Ovary (tissue), 9 donors: Measurements from ENCODE around the gene DCAF8. TPM values are rescaled to one million over a fixed set of nuclear protein-coding genes. Genes with fewer than 3 reads are reported as not detected.
A peak's percentile ranks its signal among the peaks of the same experiment; 100 is the strongest.

Experiments
- DNase-seq, 5 donors: peaks; one replicate each; pipeline ENCODE4 v3.0.0-alpha.2; 2019 to 2020
- H3K27ac ChIP-seq, 2 donors: fragments of 200-600 bp; one replicate each; pipeline versions ENCODE4 v1.5.1 to v1.8.0; 2019 to 2022
- H3K27me3 ChIP-seq: fragments of 200-600 bp; one replicate; pipeline ENCODE4 v1.8.0; 2022
- H3K36me3 ChIP-seq: fragments of 200-600 bp; sonication (generic); one replicate; pipeline ENCODE4 v1.5.1; 2019
- H3K4me1 ChIP-seq: one replicate; pipeline ENCODE4 v1.8.1; 2013; ENCODE audit warnings: mild to moderate bottlenecking, moderate library complexity; ENCODE audit not compliant: insufficient read depth
- H3K4me3 ChIP-seq: fragments of 200-600 bp; sonication (generic); one replicate; pipeline ENCODE4 v1.5.1; 2017
- H3K9me3 ChIP-seq, 2 donors: fragments of 200-600 bp in 1 of 2; sonication (generic) in 1 of 2; one replicate each; pipeline versions ENCODE4 v1.5.1 to v1.8.1; 2013 to 2019; ENCODE audit warnings: mild to moderate bottlenecking in 1 of 2, moderate library complexity in 1 of 2
- EP300 ChIP-seq: sonication (generic); formaldehyde crosslinking; IDR thresholded peaks from one replicate; pipeline ENCODE4 v1.6.1; 2017; ENCODE audit warnings: antibody characterized with exemption
- POLR2A ChIP-seq: fragments of 450-650 bp; IDR thresholded peaks from one replicate; pipeline ENCODE4 v1.6.1; 2017; ENCODE audit warnings: antibody characterized with exemption, mild to moderate bottlenecking, moderate library complexity
- WGBS, 3 donors: extraction: QIAGEN DNeasy Blood & Tissue Kit in 1 of 3; methylation state at CpG; one replicate each; pipeline versions ENCODE4 v1.1.5 to v1.1.7; 2013 to 2017; 5-methylcytosine and 5-hydroxymethylcytosine counted together
- intact Hi-C, 4 donors: fragments of 100-400 bp; cut with DNase I; formaldehyde crosslinking; loops; one replicate each; pipeline versions ENCODE4 v1.11.0 to v1.15.1; 2022 to 2023
- polyA plus RNA-seq, 2 donors: library from polyadenylated mRNA; stranded (reverse); fragments of 200-250 nt in 1 of 2; fragments of 350-450 nt in 1 of 2; fragmentation: Illumina TruSeq in 1 of 2; extraction: RNeasy Lipid Tissue Mini Kit (QIAGEN cat#74804) in 1 of 2; gene quantifications; one replicate each; pipeline ENCODE4 v1.2.3, GENCODE V29; 2013 to 2014
- total RNA-seq, 7 donors: library from RNA; depleted of rRNA in 2 of 7; stranded (reverse); fragments of >200 nt in 2 of 7; fragmentation: NEBNext Ultra II Directional in 3 of 7; extraction: Animal tissue kit (Norgen Biotek cat#: 25700) in 3 of 7; gene quantifications; one replicate each; pipeline versions ENCODE4 v1.1.0 to v1.2.4, GENCODE V29; 2016 to 2023
- TF ChIP-seq, protein P1 (sequence below), 3 donors: fragments of 450-650 bp in 2 of 3; fragments of 200-600 bp in 1 of 3; IDR thresholded peaks; one replicate each; pipeline versions ENCODE4 v1.5.1 to v1.8.0; 2016 to 2022; ENCODE audit warnings: antibody characterized with exemption in 3 of 3, mild to moderate bottlenecking in 1 of 3
- donor health status: DM: no; HTN: no; CAD: no; lungs with moderate emphysema.
- donor health status: DM: no; HTN: no; CAD: no.
- donor health status: Bipolar disorder and iron deficiency.
- donor health status: DM: yes; HTN: yes; CAD: no.
- donor health status: DM: no; HTN: no; CAD: no.
- donor health status: DM: yes; HTN: yes; CAD: no.

The DCAF8 gene
- total and polyA plus RNA-seq, 9 donors, result 85.2 to 147 (median 104) TPM

DNA sequence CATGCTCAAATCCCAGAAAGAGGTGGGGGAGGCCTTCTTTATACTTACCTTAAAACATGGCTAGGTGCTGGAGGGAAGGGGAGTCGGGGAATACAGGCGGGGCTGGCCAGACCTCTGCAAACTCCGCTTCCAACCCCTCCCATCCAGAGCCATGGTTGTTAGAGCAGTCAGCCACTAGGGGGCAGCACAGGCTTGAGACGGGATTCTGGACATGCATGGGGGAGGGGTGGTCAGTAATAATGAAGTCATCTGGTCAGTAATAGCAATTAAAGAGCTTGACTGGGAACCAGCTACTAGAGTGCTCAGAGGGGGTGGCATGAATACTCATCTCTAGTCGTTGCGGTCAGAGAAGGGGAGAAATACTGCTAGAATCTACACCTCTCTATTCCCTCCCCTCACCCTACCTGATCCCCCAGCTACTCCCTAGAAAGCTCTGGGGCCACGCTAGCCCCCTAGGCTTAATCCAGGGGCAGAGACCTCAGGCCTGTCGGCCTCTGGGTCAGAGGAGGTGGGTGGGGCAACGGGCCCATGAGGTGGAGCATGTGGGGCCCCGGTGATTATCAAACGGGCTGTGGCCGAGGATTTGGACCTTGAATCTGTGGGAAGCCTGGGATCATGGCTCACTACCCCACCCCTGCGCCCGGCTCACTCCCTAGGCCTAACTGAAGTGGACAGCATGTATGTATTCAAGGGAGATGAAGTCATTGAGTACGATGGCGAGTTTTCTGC is 69.1 kb downstream of the DCAF8 start:
- Histone ChIP-seq H3K27me3 (no peaks in the 10 kb centered on the region), H3K4me1 (peaks cover 1% of the 10 kb centered on the region), H3K36me3 (no peaks in the 10 kb centered on the region), H3K4me3 (no peak overlapping the region), H3K27ac (no peak overlapping the region), H3K9me3 (no peaks in the 10 kb centered on the region)
- intact Hi-C loops, result loop anchor here (2.0 to 10.0 kb wide), 8 partner anchors 26 to 182 kb away; partner anchors contain the start of gene ATP1A2 (in 1 of the 4)
- no peak for TF ChIP-seq EP300
- no peak for TF ChIP-seq POLR2A
- TF ChIP-seq, protein P1, sequence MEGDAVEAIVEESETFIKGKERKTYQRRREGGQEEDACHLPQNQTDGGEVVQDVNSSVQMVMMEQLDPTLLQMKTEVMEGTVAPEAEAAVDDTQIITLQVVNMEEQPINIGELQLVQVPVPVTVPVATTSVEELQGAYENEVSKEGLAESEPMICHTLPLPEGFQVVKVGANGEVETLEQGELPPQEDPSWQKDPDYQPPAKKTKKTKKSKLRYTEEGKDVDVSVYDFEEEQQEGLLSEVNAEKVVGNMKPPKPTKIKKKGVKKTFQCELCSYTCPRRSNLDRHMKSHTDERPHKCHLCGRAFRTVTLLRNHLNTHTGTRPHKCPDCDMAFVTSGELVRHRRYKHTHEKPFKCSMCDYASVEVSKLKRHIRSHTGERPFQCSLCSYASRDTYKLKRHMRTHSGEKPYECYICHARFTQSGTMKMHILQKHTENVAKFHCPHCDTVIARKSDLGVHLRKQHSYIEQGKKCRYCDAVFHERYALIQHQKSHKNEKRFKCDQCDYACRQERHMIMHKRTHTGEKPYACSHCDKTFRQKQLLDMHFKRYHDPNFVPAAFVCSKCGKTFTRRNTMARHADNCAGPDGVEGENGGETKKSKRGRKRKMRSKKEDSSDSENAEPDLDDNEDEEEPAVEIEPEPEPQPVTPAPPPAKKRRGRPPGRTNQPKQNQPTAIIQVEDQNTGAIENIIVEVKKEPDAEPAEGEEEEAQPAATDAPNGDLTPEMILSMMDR (IDR thresholded peaks at IDR 0.05), result peak; percentile 91 to 98 (median 95)
- peak; percentile 82 to 91 (median 91) for DNase-seq
- WGBS, 3 donors, result 24 to 29% (median 25%) methylated on average over 16 of the region's 16 CpGs

DNA sequence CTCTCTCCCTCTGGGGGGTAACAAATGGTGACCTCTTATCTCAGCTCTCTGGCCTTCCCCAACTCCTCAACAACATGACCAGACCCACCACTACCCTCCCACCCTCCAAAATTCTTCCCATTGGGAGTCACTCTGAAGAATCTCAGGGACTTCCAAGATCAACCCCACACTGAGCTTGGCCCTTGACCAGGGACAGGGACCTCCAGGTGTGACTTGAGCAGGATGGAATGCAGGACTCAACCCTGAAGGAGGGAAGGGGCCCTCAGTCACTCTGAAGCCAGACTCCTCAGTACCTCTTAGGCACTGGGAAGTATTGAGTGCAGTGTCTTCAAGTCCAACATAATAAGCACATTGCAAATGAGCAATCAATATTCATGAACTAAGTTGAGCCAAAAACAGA is 70.1 kb downstream of the DCAF8 start:
- Histone ChIP-seq H3K36me3 (no peaks in the 10 kb centered on the region), H3K4me3 (no peak overlapping the region), H3K4me1 (peaks cover 1% of the 10 kb centered on the region), H3K9me3 (no peaks in the 10 kb centered on the region), H3K27me3 (no peaks in the 10 kb centered on the region), H3K27ac (no peak overlapping the region)
- DNase-seq, result no peak
- intact Hi-C loops, result loop anchor here (2.0 to 10.0 kb wide), 8 partner anchors 27 to 183 kb away; partner anchors contain the start of gene ATP1A2 (in 1 of the 4)
- TF ChIP-seq POLR2A (no peak), EP300 (no peak)
- TF ChIP-seq, protein P1 (IDR thresholded peaks at IDR 0.05), result no peak

DNA sequence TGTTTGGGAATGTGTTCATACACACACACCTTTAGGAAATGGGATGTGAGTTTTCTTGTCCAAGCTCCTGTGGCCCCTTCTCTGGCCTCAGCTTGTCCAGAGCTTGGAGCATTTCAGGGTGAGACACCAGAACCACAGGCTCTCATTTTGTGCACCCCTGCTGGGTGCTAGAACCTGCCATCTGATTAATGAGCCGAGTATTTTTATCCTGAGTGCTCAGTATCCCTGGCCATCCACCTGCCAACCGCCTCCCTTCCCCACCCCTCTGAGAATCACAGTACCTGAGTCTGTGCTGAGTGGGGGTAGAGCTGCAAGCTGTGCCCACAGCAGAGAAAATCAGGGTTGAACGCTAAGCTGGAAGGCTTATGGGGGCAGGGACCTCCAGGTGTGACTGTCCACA is 70.6 kb downstream of the DCAF8 start:
- WGBS, 3 donors, result 73 to 80% (median 74%) methylated on average over 3 of the region's 3 CpGs
- Histone ChIP-seq H3K4me3 (no peak overlapping the region), H3K27ac (no peak overlapping the region), H3K27me3 (no peaks in the 10 kb centered on the region), H3K36me3 (no peaks in the 10 kb centered on the region), H3K4me1 (peaks cover 1% of the 10 kb centered on the region), H3K9me3 (no peaks in the 10 kb centered on the region)
- TF ChIP-seq POLR2A, result no peak
- TF ChIP-seq, protein P1 (IDR thresholded peaks at IDR 0.05), result no peak
- no peak for TF ChIP-seq EP300
- intact Hi-C loops, result loop anchor here (2.0 to 10.0 kb wide), 8 partner anchors 27 to 183 kb away; partner anchors contain the start of gene ATP1A2 (in 1 of the 4)
- no peak for DNase-seq

DNA sequence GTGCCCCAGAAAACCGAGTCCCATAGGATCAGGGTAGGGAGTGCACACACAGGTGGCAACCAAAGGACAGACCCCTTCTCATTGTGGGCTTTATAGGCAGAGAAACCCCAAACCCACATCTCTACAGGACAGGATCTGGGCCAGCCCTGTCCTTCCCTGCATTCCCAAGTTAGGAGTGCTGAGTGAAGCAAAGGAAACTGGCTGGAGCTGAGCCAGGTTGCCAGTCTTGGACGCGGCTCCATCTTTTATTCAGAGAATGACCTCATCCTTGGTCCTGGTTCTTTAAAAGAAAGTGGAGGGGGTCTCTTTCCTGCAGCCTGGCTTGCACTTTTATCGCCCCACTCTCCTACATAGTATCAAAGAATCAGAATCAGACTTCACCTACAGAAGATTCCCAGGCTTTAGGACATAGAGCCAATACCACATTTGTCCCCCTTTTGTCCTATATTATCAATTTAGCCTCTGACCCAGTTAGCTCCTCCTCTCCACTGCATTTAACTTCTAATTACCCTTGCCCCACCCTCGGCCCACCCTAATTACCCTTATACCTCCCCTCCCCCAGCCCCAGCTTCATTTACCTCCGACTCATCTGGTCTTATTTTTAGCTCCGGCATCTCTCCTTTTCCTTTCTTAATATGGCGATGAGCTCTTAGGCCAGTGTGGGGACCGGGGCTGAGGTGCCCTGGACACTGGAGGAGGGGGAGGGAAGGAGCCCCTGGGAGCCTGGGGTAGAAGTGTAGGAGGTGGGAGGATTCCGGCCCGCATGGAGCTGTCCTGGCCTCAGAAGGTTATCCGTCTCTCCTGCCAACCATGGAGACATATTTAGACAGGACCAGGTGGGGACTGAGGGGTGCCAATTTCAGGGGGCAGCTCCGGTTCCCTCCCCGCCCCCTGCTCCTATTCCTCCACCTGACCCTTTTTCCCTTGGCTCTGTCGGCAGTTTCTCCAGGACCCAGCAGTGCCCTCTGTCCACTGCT is 72.4 kb downstream of the DCAF8 start, which contains the start of gene CASQ1:
TSS of gene CASQ1 (plus strand) at position 927 of the 977 bp plus-strand sequence. CDS start 177 bp downstream, outside the sequence.
- no peaks in the 10 kb centered on the region for H3K9me3 ChIP-seq
- no peak within 1 kb of the TSS for H3K27ac ChIP-seq
- no peak for TF ChIP-seq EP300
- TF ChIP-seq, protein P1 (IDR thresholded peaks at IDR 0.05), result no peak
- TF ChIP-seq POLR2A, result no peak
- peak in 2 of 5 donors; percentile 42 to 62 for DNase-seq
- H3K4me1 ChIP-seq, result peaks cover 1% of the 10 kb centered on the region
- intact Hi-C loops, result loop anchor here (5.0 to 10.0 kb wide), 8 partner anchors 47 to 185 kb away; partner anchors contain the start of gene ATP1A2 (in 1 of the 4)
- 40 to 47% (median 46%) methylated on average over 15 of the region's 15 CpGs for WGBS, 3 donors
- H3K4me3 ChIP-seq, result no peak within 1 kb of the TSS
- H3K27me3 ChIP-seq, result no peaks in the 10 kb centered on the region
- no peaks in the 10 kb centered on the region for H3K36me3 ChIP-seq
